H9 (cell line): ENCODE data around the gene HOXC13. TPM values are rescaled to one million over a fixed set of nuclear protein-coding genes. Genes with fewer than 3 reads are reported as not detected.

Source experiments
- DNase-seq: peaks from one replicate; pipeline ENCODE4 v3.0.0-alpha.2; 2017
- H2AFZ ChIP-seq: one replicate; pipeline ENCODE4 v1.6.1; 2013; ENCODE audit warnings: mild to moderate bottlenecking, low read length, control low read depth, moderate library complexity
- H2AK5ac ChIP-seq: 2 replicates; pipeline ENCODE4 v1.6.1; 2013; ENCODE audit warnings: low read length, control low read depth, mixed read lengths; ENCODE audit not compliant: insufficient read length
- H2BK120ac ChIP-seq: one replicate; pipeline ENCODE4 v1.6.1; 2013; ENCODE audit warnings: low read depth, mild to moderate bottlenecking, low read length, control low read depth, inconsistent platforms; ENCODE audit not compliant: poor library complexity, severe bottlenecking
- H2BK12ac ChIP-seq: 2 replicates; pipeline ENCODE4 v1.6.1; 2013; ENCODE audit warnings: low read length, control low read depth, mixed read lengths, low read depth; ENCODE audit not compliant: insufficient read length
- H2BK15ac ChIP-seq: 2 replicates; pipeline ENCODE4 v1.6.1; 2013; ENCODE audit warnings: low read depth, low read length, control low read depth
- H2BK20ac ChIP-seq: one replicate; pipeline ENCODE4 v1.6.1; 2013; ENCODE audit warnings: low read depth, mild to moderate bottlenecking, low read length, control low read depth, inconsistent platforms; ENCODE audit not compliant: poor library complexity, severe bottlenecking
- H2BK5ac ChIP-seq: 2 replicates; pipeline ENCODE4 v1.6.1; 2013; ENCODE audit warnings: low read length, control low read depth, mixed read lengths; ENCODE audit not compliant: insufficient read length
- H3K14ac ChIP-seq: 2 replicates; pipeline ENCODE4 v1.6.1; 2013; ENCODE audit warnings: low read length, control low read depth; ENCODE audit not compliant: insufficient read depth
- H3K18ac ChIP-seq: 2 replicates; pipeline ENCODE4 v1.6.1; 2013; ENCODE audit warnings: low read depth, mild to moderate bottlenecking, mixed read lengths, low read length, control low read depth; ENCODE audit not compliant: insufficient read length
- H3K23ac ChIP-seq: 2 replicates; pipeline ENCODE4 v1.6.1; 2013; ENCODE audit warnings: low read length, control low read depth, mixed read lengths, low read depth; ENCODE audit not compliant: insufficient read length
- H3K23me2 ChIP-seq: 2 replicates; pipeline ENCODE4 v1.6.1; 2013; ENCODE audit warnings: low read depth, mild to moderate bottlenecking, mixed read lengths, low read length, control low read depth; ENCODE audit not compliant: insufficient read length, poor library complexity, severe bottlenecking
- H3K27ac ChIP-seq: 2 replicates; pipeline ENCODE4 v1.5.1; 2013; ENCODE audit warnings: low read length, control low read depth, mixed read lengths, low read depth; ENCODE audit not compliant: insufficient read length
- H3K27me3 ChIP-seq: 2 replicates; pipeline ENCODE4 v1.6.1; 2013; ENCODE audit warnings: low read length, control low read depth, inconsistent platforms; ENCODE audit not compliant: insufficient read depth
- H3K4ac ChIP-seq: 2 replicates; pipeline ENCODE4 v1.6.1; 2013; ENCODE audit warnings: low read depth, mild to moderate bottlenecking, control low read depth, inconsistent platforms, low read length, moderate library complexity
- H3K4me1 ChIP-seq: 2 replicates; pipeline ENCODE4 v1.6.1; 2013; ENCODE audit warnings: low read length, control low read depth, inconsistent platforms; ENCODE audit not compliant: insufficient read depth
- H3K4me2 ChIP-seq: 2 replicates; pipeline ENCODE4 v1.6.1; 2013; ENCODE audit warnings: low read length, control low read depth, mixed read lengths; ENCODE audit not compliant: insufficient read length, insufficient read depth
- H3K56ac ChIP-seq: 2 replicates; pipeline ENCODE4 v1.6.1; 2013; ENCODE audit warnings: low read depth, mild to moderate bottlenecking, mixed read lengths, low read length, control low read depth; ENCODE audit not compliant: insufficient read length
- H3K79me1 ChIP-seq: 2 replicates; pipeline ENCODE4 v1.6.1; 2013; ENCODE audit warnings: low read depth, mild to moderate bottlenecking, moderate library complexity, low read length, control low read depth, inconsistent platforms; ENCODE audit not compliant: insufficient read depth, poor library complexity, severe bottlenecking
- H3K79me2 ChIP-seq: 2 replicates; pipeline ENCODE4 v1.6.1; 2013; ENCODE audit warnings: low read length, control low read depth, inconsistent platforms; ENCODE audit not compliant: insufficient read depth
- H3K9ac ChIP-seq: 2 replicates; pipeline ENCODE4 v1.6.1; 2013; ENCODE audit warnings: low read length, control low read depth, mixed read lengths; ENCODE audit not compliant: insufficient read length; ENCODE audit errors: extremely low read depth
- H3K9me3 ChIP-seq: one replicate; pipeline ENCODE4 v1.6.1; 2013; ENCODE audit warnings: low read depth, low read length, inconsistent platforms; ENCODE audit not compliant: control insufficient read depth
- H3T11ph ChIP-seq: one replicate; pipeline ENCODE4 v1.6.1; 2013; ENCODE audit warnings: mild to moderate bottlenecking, low read length, control low read depth, inconsistent platforms
- H4K20me1 ChIP-seq: one replicate; pipeline ENCODE4 v1.6.1; 2013; ENCODE audit not compliant: control insufficient read depth, insufficient read length, insufficient read depth
- H4K5ac ChIP-seq: 2 replicates; pipeline ENCODE4 v1.6.1; 2013; ENCODE audit warnings: low read depth, mild to moderate bottlenecking, mixed read lengths, low read length, control low read depth; ENCODE audit not compliant: insufficient read length
- H4K8ac ChIP-seq: replicated peaks from 2 replicates; pipeline ENCODE4 v1.6.1; 2013; ENCODE audit warnings: low read length, control low read depth, mixed read lengths, low read depth; ENCODE audit not compliant: insufficient read length
- H4K91ac ChIP-seq: 2 replicates; pipeline ENCODE4 v1.6.1; 2013; ENCODE audit warnings: low read depth, mild to moderate bottlenecking, moderate library complexity, mixed read lengths, low read length, control low read depth; ENCODE audit not compliant: insufficient read length
- H3K27ac Mint-ChIP-seq, 3 experiments: 2 replicates in 2 of 3; 3 replicates in 1 of 3; pipeline ENCODE4 v1.8.0; 2020 to 2021; ENCODE audit warnings: mixed read lengths in 3 of 3, mild to moderate bottlenecking in 1 of 3, moderate library complexity in 1 of 3
- H3K27me3 Mint-ChIP-seq: 2 replicates; pipeline ENCODE4 v1.8.0; 2021; ENCODE audit warnings: low read depth, mild to moderate bottlenecking, moderate library complexity, mixed read lengths
- H3K36me3 Mint-ChIP-seq, 3 experiments: 2 replicates in 2 of 3; 3 replicates in 1 of 3; pipeline ENCODE4 v1.8.0; 2020 to 2021; ENCODE audit warnings: low read depth in 3 of 3, mixed read lengths in 3 of 3; ENCODE audit not compliant: insufficient read depth in 1 of 3
- H3K4me1 Mint-ChIP-seq, 2 experiments: 2 replicates each; pipeline ENCODE4 v1.8.0; 2020; ENCODE audit warnings: mixed read lengths in 2 of 2
- H3K4me3 Mint-ChIP-seq, 2 experiments: 2 replicates in 1 of 2; 3 replicates in 1 of 2; pipeline ENCODE4 v1.8.0; 2020 to 2021; ENCODE audit warnings: mild to moderate bottlenecking in 2 of 2, mixed read lengths in 2 of 2, moderate library complexity in 1 of 2
- H3K9me3 Mint-ChIP-seq, 2 experiments: 2 replicates in 1 of 2; 3 replicates in 1 of 2; pipeline ENCODE4 v1.8.0; 2020; ENCODE audit warnings: mild to moderate bottlenecking in 2 of 2, mixed read lengths in 2 of 2, moderate library complexity in 1 of 2
- CTCF ChIP-seq: fragments of 200-600 bp; sonication (generic); conservative IDR thresholded peaks from 3 replicates; pipeline ENCODE4 v1.8.0; 2021; ENCODE audit warnings: antibody characterized with exemption, mild to moderate bottlenecking
- WGBS: extraction: QIAGEN DNeasy Blood & Tissue Kit; methylation state at CpG from one replicate; pipeline ENCODE4 v1.1.7; 2013; ENCODE audit warnings: missing lambda C conversion rate, low lambda C conversion rate, mixed read lengths; ENCODE audit not compliant: insufficient read length; ENCODE audit errors: extremely low coverage; 5-methylcytosine and 5-hydroxymethylcytosine counted together
- total RNA-seq: library from RNA; stranded (reverse); gene quantifications from 2 replicates; pipeline ENCODE4 v1.2.1, GENCODE V29; 2021

Gene HOXC13
- total RNA-seq, 1 experiment from 2014 or later, result not detected

- no peaks in the 10 kb centered on the region for H3K4me1 ChIP-seq
- H4K20me1 ChIP-seq, result no peaks in the 10 kb centered on the region
- H3K4me2 ChIP-seq, result no peak overlapping the region
- no peak overlapping the region for H3T11ph ChIP-seq
- peaks cover 100% of the 10 kb centered on the region for H3K27me3 ChIP-seq
- H2BK5ac ChIP-seq, result no peak overlapping the region
- no peak overlapping the region for H2BK120ac ChIP-seq
- Mint-ChIP-seq H3K27ac (no peak overlapping the region), H3K9me3 (peaks cover 3 to 6% of the 10 kb centered on the region in 2 experiments; a peak in 4 of 5 replicates), H3K27me3 (peaks cover 100% of the 10 kb centered on the region), H3K4me1 (peaks cover 10 to 21% of the 10 kb centered on the region in 2 experiments), H3K4me3 (no peak overlapping the region), H3K36me3 (no peaks in the 10 kb centered on the region; a peak in 1 of 7 replicates)
- no peak for TF ChIP-seq CTCF
- no peak overlapping the region for H2AFZ ChIP-seq
- no peak overlapping the region for H3K27ac ChIP-seq
- H4K5ac ChIP-seq, result no peak overlapping the region
- no peak overlapping the region for H3K9ac ChIP-seq
- no peak overlapping the region for H2BK12ac ChIP-seq
- no peak overlapping the region for H3K23ac ChIP-seq
- H3K18ac ChIP-seq, result no peak overlapping the region
- H2AK5ac ChIP-seq, result no peak overlapping the region
- H3K4ac ChIP-seq, result no peak overlapping the region
- no peak overlapping the region for H4K8ac ChIP-seq
- no peaks in the 10 kb centered on the region for H3K9me3 ChIP-seq
- no peak overlapping the region for H4K91ac ChIP-seq
- no peak overlapping the region for H3K56ac ChIP-seq
- H2BK15ac ChIP-seq, result no peak overlapping the region
- H3K79me1 ChIP-seq, result no peaks in the 10 kb centered on the region
- no peak overlapping the region for H2BK20ac ChIP-seq
- no CpG with 5 or more reads among the region's 27 CpGs for WGBS
- no peaks in the 10 kb centered on the region for H3K23me2 ChIP-seq
- no peak for DNase-seq
- H3K14ac ChIP-seq, result no peak overlapping the region
- H3K79me2 ChIP-seq, result no peaks in the 10 kb centered on the region
Measured at GRCh38 chr12:53990311-53991076, 51.9 kb downstream of the HOXC13 start.
